ENCODE measurements around the gene FBN3.
"Not testable (repeated sequence)": the region's sequence is repeated elsewhere in the genome, so short reads cannot be mapped to it uniquely, and the experiment has no call there.

Gene FBN3

GRCh38 chr19:8046569-8047165 lies 102.7 kb downstream of the FBN3 start:
- no peak for DNase-seq

DNA sequence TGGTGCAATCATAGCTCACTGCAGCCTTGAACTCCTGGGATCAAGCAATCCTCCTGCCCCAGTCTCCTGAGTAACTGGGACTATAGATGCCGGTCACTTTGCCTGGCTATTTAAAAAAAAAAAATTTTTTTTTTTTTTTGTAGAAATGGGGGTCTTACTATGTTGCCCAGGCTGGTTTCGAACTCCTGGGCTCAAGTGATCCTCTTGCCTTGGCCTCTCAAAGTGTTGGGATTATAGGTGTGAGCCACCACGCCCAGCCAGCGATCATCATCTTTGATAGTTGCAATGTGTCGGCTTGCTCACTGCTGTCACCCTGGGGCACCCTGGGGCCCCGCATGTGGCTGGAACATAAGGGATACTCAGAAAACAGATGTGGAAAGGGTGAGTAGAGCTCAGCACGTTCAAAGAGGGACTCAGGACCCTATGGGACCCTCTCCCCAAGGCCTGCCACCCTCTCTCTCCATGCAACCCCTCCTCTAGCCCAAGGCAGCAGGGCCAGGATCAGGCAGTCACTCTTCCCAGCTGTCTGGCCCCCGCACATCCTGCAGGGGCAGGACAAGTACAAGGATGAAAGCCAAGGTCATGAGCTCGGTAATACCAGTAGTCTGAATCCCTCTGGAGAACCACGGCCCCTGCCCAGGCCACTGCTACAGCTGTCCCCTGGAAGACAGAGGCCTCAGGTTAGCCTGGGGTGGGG lies 103.4 kb downstream of the FBN3 start:
- no peak for DNase-seq

DNA sequence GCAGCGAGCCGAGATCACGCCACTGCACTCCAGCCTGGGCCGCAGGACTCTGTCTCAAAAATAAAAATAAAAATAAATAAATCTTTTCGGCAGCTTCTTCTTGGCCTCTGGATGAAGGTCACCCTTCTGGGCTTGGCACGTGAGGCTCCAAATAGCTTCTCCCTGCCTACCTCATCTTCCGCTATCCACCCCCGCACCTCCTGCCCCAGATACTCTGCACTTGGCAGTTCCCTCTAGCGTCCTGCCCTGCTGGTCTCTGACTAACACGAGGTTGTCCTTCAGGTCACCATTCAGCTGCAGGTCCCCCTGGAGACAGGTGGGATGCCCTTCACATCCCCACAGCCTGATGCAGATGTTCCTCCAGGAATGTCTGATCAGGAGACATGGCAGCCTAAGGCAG lies 105.4 kb downstream of the FBN3 start:
- no peak for DNase-seq

GRCh38 chr19:8042900-8043299 lies 106.5 kb downstream of the FBN3 start:
- DNase-seq, result no peak

GRCh38 chr19:8041531-8041931 lies 107.9 kb downstream of the FBN3 start:
- no peak for DNase-seq

GRCh38 chr19:8039231-8039630 lies 110.2 kb downstream of the FBN3 start:
- no peak for DNase-seq

- no peak for DNase-seq
These were observed 110.6 kb downstream of the FBN3 start for GRCh38 chr19:8038815-8039214.

DNA sequence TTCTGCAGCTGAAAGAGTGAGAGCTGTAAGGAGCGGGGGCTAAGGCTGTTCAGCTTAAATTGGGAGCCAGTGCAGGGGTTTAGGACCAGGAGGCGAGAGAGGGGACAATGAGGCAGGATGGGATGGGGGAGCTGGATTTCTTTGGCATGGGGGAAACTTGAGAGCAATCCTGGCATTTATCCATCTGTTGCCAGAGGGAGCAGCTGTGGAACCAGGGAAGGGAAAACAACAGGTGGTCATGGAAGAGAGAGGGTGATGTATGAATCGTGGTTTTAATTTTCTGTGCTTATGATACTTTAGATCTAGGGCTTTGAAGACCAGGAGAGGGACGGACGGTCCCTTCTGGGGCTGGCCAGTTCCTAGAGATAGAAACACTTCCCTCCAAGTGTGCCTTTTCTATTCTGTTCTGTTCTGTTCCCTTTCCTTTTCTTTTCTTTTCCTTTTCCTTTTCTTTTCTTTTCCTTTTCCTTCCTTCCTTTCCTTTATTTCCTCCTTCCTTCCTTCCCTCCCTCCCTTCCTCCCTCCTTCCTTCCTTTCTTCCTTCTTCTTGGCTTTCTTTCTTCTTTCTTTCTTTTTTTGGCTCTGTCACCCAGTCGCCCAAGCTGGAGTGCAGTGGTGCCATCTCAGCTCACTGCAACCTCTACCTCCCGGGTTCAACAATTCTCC lies 112.8 kb downstream of the FBN3 start:
- no peak for DNase-seq

DNA sequence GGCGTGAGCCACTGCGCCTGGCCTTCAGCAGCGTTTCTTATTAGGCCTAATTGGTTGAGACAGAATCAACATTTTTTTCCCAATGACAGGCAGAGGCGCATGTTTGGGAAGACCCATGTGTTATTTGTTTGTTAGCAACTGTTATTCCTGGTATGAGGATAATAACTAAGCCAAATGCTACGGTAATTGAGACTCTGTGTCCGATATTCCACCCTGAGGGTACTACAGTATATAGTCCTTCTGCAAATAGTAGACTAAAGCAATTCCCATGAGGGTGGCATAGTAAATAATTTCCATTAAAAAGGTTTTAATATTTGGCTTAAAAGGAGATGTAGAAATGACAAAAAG lies 115.2 kb downstream of the FBN3 start:
- no peak for DNase-seq

GRCh38 chr19:8033287-8034177 lies 115.9 kb downstream of the FBN3 start:
- not testable (repeated sequence) for DNase-seq

DNA sequence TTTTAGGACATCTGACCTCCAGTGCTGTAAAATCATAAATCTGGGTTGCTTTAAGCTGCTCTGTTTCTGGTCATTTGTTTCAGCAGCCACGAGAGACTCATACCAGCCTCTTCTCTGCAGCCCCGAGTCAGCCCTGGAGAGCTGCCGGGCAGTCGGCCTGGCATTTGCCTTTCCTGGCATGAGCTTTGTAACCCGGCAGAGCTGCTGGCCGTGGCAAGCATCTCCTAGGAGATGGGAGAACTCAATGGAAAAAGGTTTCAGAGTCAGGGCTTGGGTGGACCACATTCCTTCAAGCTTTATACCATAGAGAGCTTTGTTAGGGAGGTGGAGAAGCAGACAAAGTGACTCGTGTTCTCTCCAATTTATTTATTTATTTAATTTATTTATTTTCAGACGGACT lies 118.4 kb downstream of the FBN3 start:
- DNase-seq, result no peak

GRCh38 chr19:8028951-8029491 lies 120.4 kb downstream of the FBN3 start:
- no peak for DNase-seq

DNA sequence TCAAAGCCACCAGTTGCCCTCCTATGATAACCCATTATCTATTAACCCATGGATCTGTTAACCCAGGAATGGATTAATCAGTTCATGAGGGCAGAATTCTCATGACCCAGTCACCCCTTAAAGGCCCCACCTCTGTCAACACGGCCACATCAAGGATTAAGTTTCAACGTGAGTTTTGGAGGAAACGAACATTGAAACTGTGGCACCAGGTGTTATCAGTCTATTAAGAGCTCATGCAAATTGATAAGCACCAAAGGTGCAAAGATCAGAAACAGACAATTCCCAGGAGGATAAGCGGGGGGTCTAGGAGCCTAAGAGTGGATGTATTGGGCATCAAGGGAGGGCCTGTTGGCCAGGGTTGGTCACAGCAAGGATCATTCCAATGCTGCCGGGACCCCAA lies 124.1 kb downstream of the FBN3 start:
- no peak for DNase-seq

DNA sequence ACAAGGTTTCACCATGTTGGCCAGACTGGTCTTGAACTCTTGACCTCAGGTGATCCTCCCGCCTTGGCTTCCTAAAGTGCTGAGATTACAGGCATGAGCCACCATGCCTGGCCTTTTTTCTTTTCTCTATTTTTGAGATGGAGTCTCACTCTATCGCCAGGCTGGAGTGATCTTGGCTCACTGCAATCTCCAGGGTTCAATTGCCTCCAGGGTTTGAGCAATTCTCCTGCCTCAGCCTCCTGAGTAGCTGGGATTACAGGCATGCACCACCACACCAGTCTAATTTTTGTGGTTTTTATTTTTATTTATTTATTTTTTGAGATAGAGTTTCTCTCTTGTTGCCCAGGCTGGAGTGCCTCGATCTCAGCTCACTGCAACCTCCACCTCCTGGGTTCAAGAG lies 125.1 kb downstream of the FBN3 start:
- DNase-seq, result not testable (repeated sequence)

- no peak for DNase-seq
These were observed 126.0 kb downstream of the FBN3 start for GRCh38 chr19:8023371-8023770.

DNA sequence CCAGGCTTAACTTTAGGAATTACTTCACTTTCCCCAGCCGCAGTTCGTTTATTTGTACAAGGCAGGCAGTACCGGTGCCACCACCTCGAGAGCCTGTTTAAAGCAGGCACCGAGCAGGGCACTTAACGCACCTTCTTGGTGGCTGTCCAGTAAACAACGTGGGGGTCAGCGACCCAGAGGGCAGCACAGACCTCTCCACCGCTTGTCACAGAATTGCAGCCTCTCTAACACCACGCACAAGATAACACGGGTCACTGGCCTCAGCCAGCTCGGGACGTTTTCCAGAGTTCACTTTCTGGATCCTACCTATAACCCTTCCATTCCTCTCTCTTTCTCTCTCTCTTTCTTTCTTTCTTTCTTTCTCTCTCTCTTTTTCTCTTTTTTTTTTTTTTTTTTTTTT lies 127.1 kb downstream of the FBN3 start:
- DNase-seq, result no peak

GRCh38 chr19:8021374-8021773 lies 128.0 kb downstream of the FBN3 start:
- DNase-seq, result no peak

GRCh38 chr19:8020681-8021080 lies 128.7 kb downstream of the FBN3 start:
- DNase-seq, result no peak

DNA sequence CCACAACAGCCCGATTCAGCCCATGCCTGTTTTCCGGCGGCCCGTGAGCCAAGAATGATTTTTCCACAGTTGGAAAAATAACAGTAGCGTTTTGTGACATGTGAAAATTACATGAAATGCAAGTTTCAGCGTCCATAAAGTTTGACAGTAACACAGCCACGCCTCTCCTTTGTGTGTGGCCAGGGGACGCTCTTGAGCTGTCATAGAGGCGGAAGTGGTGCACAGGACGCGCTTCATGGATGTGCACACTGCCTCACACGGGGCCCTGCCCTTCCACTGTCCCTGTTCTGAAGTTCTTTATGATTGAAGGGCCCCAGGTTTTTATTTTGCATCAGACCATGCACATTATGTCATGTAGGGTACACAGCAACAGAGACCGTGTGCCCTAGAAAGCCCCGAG lies 131.6 kb downstream of the FBN3 start:
- no peak for DNase-seq
